Endodermal cell (in vitro differentiated cells): ENCODE measurements around the gene NELFCD. TPM values are rescaled to one million over a fixed set of nuclear protein-coding genes. Genes with fewer than 3 reads are reported as not detected.

Experiments used
- DNase-seq: peaks from one replicate; pipeline ENCODE4 v3.0.0-alpha.2; 2017
- H3K27ac ChIP-seq: 2 replicates; pipeline ENCODE4 v1.5.1; 2013; ENCODE audit warnings: mild to moderate bottlenecking, low read depth, low read length, moderate library complexity
- H3K27me3 ChIP-seq: 2 replicates; pipeline ENCODE4 v1.6.1; 2013; ENCODE audit warnings: mild to moderate bottlenecking, low read length, moderate library complexity; ENCODE audit not compliant: insufficient read depth, control insufficient read depth, poor library complexity, severe bottlenecking
- H3K36me3 ChIP-seq: 2 replicates; pipeline ENCODE4 v1.7.0; 2013; ENCODE audit warnings: mild to moderate bottlenecking, low read length, moderate library complexity; ENCODE audit not compliant: control insufficient read depth, insufficient read depth
- H3K4me1 ChIP-seq: one replicate; pipeline ENCODE4 v1.7.0; 2013; ENCODE audit warnings: low read length; ENCODE audit not compliant: control insufficient read depth, insufficient read depth
- H3K4me3 ChIP-seq: 2 replicates; pipeline ENCODE4 v1.5.1; 2013; ENCODE audit warnings: mild to moderate bottlenecking, low read length, moderate library complexity
- H3K9ac ChIP-seq: 2 replicates; pipeline ENCODE4 v1.6.1; 2013; ENCODE audit warnings: mild to moderate bottlenecking, low read length, moderate library complexity; ENCODE audit not compliant: poor library complexity, severe bottlenecking; ENCODE audit errors: extremely low read depth
- H3K9me3 ChIP-seq: 2 replicates; pipeline ENCODE4 v1.6.1; 2013; ENCODE audit warnings: mild to moderate bottlenecking, low read length, moderate library complexity; ENCODE audit not compliant: control insufficient read depth
- H3K27ac Mint-ChIP-seq: 2 replicates; pipeline ENCODE4 v1.8.0; 2020; ENCODE audit warnings: mixed read lengths
- H3K27me3 Mint-ChIP-seq: 2 replicates; pipeline ENCODE4 v1.8.0; 2021; ENCODE audit warnings: mild to moderate bottlenecking, mixed read lengths; ENCODE audit not compliant: insufficient read depth
- H3K36me3 Mint-ChIP-seq: 2 replicates; pipeline ENCODE4 v1.8.0; 2020; ENCODE audit warnings: low read depth, mixed read lengths
- H3K4me1 Mint-ChIP-seq: 2 replicates; pipeline ENCODE4 v1.8.0; 2020; ENCODE audit warnings: mixed read lengths
- H3K4me3 Mint-ChIP-seq: 2 replicates; pipeline ENCODE4 v1.8.0; 2020; ENCODE audit warnings: mild to moderate bottlenecking, moderate library complexity, mixed read lengths
- H3K9me3 Mint-ChIP-seq: 2 replicates; pipeline ENCODE4 v1.8.0; 2020; ENCODE audit warnings: mild to moderate bottlenecking, mixed read lengths
- CTCF ChIP-seq: fragments of 200-600 bp; sonication (generic); conservative IDR thresholded peaks from 2 replicates; pipeline ENCODE4 v1.5.0; 2021; ENCODE audit warnings: antibody characterized with exemption, mild to moderate bottlenecking
- WGBS, 2 experiments: methylation state at CpG; one replicate each; pipeline versions ENCODE4 v1.1.5 to v1.1.7; 2013; ENCODE audit warnings: missing lambda C conversion rate in 2 of 2, mixed read lengths in 1 of 2; ENCODE audit not compliant: insufficient coverage in 1 of 2, insufficient read length in 1 of 2; 5-methylcytosine and 5-hydroxymethylcytosine counted together
- total RNA-seq, 2 donors: library from RNA; stranded (reverse); fragmentation: NEBNext Ultra II Directional in 1 of 2; extraction: Animal tissue kit (Norgen Biotek cat#: 25700) in 1 of 2; gene quantifications; 2 replicates in 1 of 2; 3 replicates in 1 of 2; pipeline ENCODE4 v1.2.1, GENCODE V29; 2021

Gene NELFCD
- total RNA-seq, 2 donors from 2014 or later, result 66.6 to 72.5 TPM

GRCh38 chr20:59022754-59023153, 41.7 kb downstream of the NELFCD start:
- no peak for DNase-seq
- H3K4me3 ChIP-seq, result no peak overlapping the region
- Mint-ChIP-seq H3K27ac (no peak overlapping the region), H3K36me3 (peaks cover 53% of the 10 kb centered on the region), H3K9me3 (no peaks in the 10 kb centered on the region), H3K4me3 (no peak overlapping the region), H3K27me3 (peaks cover 41% of the 10 kb centered on the region), H3K4me1 (peaks cover 8% of the 10 kb centered on the region)
- peaks cover 3% of the 10 kb centered on the region for H3K4me1 ChIP-seq
- no peak overlapping the region for H3K9ac ChIP-seq
- H3K9me3 ChIP-seq, result no peaks in the 10 kb centered on the region
- peaks cover 46% of the 10 kb centered on the region for H3K36me3 ChIP-seq
- no peaks in the 10 kb centered on the region for H3K27me3 ChIP-seq
- no peak overlapping the region for H3K27ac ChIP-seq
- no peak for TF ChIP-seq CTCF
- WGBS, 2 experiments, result 94 to 95% methylated on average over 6 to 15 of the region's 15 CpGs

- Mint-ChIP-seq H3K27me3 (peaks cover 46% of the 10 kb centered on the region), H3K4me1 (peaks cover 15% of the 10 kb centered on the region), H3K36me3 (peaks cover 58% of the 10 kb centered on the region), H3K9me3 (no peaks in the 10 kb centered on the region), H3K27ac (no peak overlapping the region), H3K4me3 (no peak overlapping the region)
- WGBS, 2 experiments, result 98% methylated on average over 7 to 13 of the region's 13 CpGs
- no peaks in the 10 kb centered on the region for H3K9me3 ChIP-seq
- H3K27ac ChIP-seq, result no peak overlapping the region
- H3K4me3 ChIP-seq, result no peak overlapping the region
- H3K4me1 ChIP-seq, result peaks cover 3% of the 10 kb centered on the region
- no peak overlapping the region for H3K9ac ChIP-seq
- no peak for TF ChIP-seq CTCF
- no peak for DNase-seq
- H3K27me3 ChIP-seq, result no peaks in the 10 kb centered on the region
- H3K36me3 ChIP-seq, result peaks cover 55% of the 10 kb centered on the region
Observed at GRCh38 chr20:59023616-59024015, 42.6 kb downstream of the NELFCD start.

GRCh38 chr20:59024111-59024530, 43.1 kb downstream of the NELFCD start:
- Histone ChIP-seq H3K36me3 (peaks cover 60% of the 10 kb centered on the region), H3K9me3 (no peaks in the 10 kb centered on the region), H3K4me3 (no peak overlapping the region), H3K9ac (no peak overlapping the region), H3K4me1 (peaks cover 3% of the 10 kb centered on the region), H3K27ac (no peak overlapping the region), H3K27me3 (no peaks in the 10 kb centered on the region)
- H3K27ac Mint-ChIP-seq, result no peak overlapping the region
- peaks cover 20% of the 10 kb centered on the region for H3K4me1 Mint-ChIP-seq
- H3K27me3 Mint-ChIP-seq, result peaks cover 50% of the 10 kb centered on the region
- 96% methylated on average over 24 of the region's 24 CpGs for WGBS, 2 experiments
- TF ChIP-seq CTCF, result no peak
- no peak overlapping the region for H3K4me3 Mint-ChIP-seq
- H3K9me3 Mint-ChIP-seq, result no peaks in the 10 kb centered on the region
- H3K36me3 Mint-ChIP-seq, result peaks cover 63% of the 10 kb centered on the region
- no peak for DNase-seq
